Fibroblast of pulmonary artery (primary cell): ENCODE data around the gene DGKB.

ENCODE experiments used
- DNase-seq: peaks from one replicate; pipeline ENCODE4 v3.0.0-alpha.2; 2010; ENCODE audit warnings: low read depth
- H3K4me3 ChIP-seq: replicated peaks from 2 replicates; pipeline ENCODE4 v1.5.1; 2011; ENCODE audit warnings: low read depth, mild to moderate bottlenecking, control low read depth, low read length, moderate library complexity
- TF ChIP-seq, protein P1 (sequence below): IDR thresholded peaks from 2 replicates; pipeline ENCODE4 v1.5.1; 2011; ENCODE audit warnings: mild to moderate bottlenecking, control low read depth, low read length, inconsistent platforms; ENCODE audit errors: missing control alignments

The DGKB gene

DNA sequence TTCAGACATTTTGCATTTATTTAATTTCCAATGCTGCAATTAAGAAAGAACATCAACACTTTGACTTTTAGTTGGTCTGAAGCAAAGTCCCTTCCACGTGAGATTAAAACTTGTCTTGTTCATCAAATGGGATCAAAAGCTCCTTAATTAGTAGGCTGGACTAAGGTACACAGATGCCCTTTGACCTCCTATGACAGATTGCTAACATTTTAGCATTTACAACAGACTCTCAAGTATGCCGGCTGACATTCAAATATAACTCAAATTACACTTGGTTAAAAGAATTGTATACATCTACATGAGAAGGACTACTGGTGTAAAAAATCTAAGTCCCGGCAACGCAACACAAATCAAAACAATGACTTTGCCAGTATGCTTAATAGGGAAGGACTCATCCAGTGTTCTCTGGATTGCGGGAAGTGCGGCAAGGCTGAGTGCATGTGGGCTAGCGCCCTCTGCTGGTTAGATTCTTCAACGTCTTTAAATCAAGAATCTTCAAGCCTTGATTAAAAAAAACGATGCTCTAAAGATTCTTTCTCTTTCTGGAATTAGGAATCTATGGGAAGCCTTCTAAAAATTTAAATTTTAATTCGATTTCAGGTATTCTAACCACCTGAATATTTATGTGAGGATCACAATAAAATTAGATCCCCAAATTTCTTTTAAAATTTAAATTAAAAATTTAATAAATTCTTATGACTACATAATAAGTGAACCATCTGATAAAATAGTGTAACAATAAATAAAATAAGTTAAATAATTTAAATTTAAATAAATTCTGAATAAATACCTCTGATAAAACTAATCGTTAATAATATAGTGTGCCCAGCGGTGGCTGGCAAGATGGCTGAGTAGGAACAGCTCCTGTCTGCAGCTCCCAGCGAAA lies 444.7 kb downstream of the DGKB start:
- H3K4me3 ChIP-seq: no peak overlapping the region
- peak; percentile 93 for DNase-seq
- TF ChIP-seq, protein P1, sequence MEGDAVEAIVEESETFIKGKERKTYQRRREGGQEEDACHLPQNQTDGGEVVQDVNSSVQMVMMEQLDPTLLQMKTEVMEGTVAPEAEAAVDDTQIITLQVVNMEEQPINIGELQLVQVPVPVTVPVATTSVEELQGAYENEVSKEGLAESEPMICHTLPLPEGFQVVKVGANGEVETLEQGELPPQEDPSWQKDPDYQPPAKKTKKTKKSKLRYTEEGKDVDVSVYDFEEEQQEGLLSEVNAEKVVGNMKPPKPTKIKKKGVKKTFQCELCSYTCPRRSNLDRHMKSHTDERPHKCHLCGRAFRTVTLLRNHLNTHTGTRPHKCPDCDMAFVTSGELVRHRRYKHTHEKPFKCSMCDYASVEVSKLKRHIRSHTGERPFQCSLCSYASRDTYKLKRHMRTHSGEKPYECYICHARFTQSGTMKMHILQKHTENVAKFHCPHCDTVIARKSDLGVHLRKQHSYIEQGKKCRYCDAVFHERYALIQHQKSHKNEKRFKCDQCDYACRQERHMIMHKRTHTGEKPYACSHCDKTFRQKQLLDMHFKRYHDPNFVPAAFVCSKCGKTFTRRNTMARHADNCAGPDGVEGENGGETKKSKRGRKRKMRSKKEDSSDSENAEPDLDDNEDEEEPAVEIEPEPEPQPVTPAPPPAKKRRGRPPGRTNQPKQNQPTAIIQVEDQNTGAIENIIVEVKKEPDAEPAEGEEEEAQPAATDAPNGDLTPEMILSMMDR: peak; percentile 84

- DNase-seq: no peak
- TF ChIP-seq, protein P1: no peak
- no peak overlapping the region for H3K4me3 ChIP-seq
Measured at GRCh38 chr7:14449291-14449690, 453.3 kb downstream of the DGKB start.

- DNase-seq: no peak
- TF ChIP-seq, protein P1: no peak
- H3K4me3 ChIP-seq: no peak overlapping the region
Measured at GRCh38 chr7:14446829-14447228, 455.7 kb downstream of the DGKB start.

DNA sequence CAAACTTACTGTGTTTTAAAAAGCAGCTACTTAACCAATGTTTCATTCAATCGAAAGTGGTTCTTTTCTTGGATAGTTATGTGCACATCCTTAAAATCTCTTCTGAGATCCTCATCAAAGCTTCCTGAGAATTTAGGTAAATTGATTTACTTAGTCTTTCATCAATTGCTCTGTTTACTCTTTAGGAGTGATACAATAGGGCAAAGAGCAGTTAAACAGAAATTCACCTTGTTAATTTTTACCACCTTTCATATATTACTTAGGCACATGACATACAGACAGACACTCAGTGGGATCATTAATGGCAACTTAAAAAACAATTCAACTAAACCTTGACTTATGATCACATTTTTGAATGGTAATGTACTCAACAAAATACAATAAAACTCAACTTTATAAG lies 456.3 kb downstream of the DGKB start:
- no peak for DNase-seq
- no peak overlapping the region for H3K4me3 ChIP-seq
- TF ChIP-seq, protein P1: no peak

GRCh38 chr7:14438366-14438765 lies 464.2 kb downstream of the DGKB start:
- no peak for DNase-seq
- TF ChIP-seq, protein P1: no peak
- H3K4me3 ChIP-seq: no peak overlapping the region

GRCh38 chr7:14436878-14437277 lies 465.7 kb downstream of the DGKB start:
- TF ChIP-seq, protein P1: no peak
- no peak for DNase-seq
- H3K4me3 ChIP-seq: no peak overlapping the region

DNA sequence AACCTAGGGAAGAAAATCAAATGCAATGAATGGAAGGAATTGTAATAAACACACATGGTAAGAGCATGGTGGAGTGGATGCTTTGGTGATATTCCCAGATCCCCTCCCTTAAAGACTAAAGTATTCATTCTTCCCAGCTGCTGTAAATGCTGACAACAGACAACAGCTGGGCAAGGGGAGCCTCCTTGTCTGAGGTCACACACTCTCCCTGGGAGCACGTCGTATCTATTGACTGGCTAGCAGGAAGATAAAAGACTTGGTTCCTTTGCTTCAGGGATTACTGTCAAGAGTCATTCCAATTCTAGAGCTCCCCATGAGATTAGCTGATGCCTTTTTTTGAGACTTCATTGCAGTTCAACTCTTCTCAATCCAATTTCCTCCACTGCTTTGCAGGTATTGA lies 469.6 kb downstream of the DGKB start:
- H3K4me3 ChIP-seq: no peak overlapping the region
- no peak for DNase-seq
- TF ChIP-seq, protein P1: no peak
